HL-60 (cell line): ENCODE results near the gene EFNA5.

Experiments
- DNase-seq, 2 experiments: peaks; one replicate each; pipeline ENCODE4 v3.0.0-alpha.2; 2010 to 2020; ENCODE audit warnings: low read depth in 1 of 2, low spot score in 1 of 2
- H3K27ac ChIP-seq: fragments of 250-450 bp; sonication (Bioruptor Pico); replicated peaks from 2 replicates; pipeline ENCODE4 v1.5.1; 2020; ENCODE audit warnings: mild to moderate bottlenecking, moderate library complexity
- H3K27me3 ChIP-seq: fragments of 250-450 bp; sonication (Bioruptor Pico); 2 replicates; pipeline ENCODE4 v1.5.1; 2021; ENCODE audit warnings: mild to moderate bottlenecking, moderate library complexity; ENCODE audit not compliant: insufficient read depth, poor library complexity, severe bottlenecking
- H3K4me3 ChIP-seq: replicated peaks from 2 replicates; pipeline ENCODE4 v1.5.1; 2011; ENCODE audit warnings: mild to moderate bottlenecking, control low read depth, low read length; ENCODE audit not compliant: insufficient read depth
- CTCF ChIP-seq: IDR thresholded peaks from one replicate; pipeline ENCODE4 v1.5.1; 2011; ENCODE audit warnings: low read length, control low read depth, inconsistent platforms; ENCODE audit not compliant: insufficient read depth
- GABPA ChIP-seq: IDR thresholded peaks from 2 replicates; pipeline ENCODE4 v1.6.1; 2012; ENCODE audit warnings: low read depth
- POLR2AphosphoS5 ChIP-seq: IDR thresholded peaks from 2 replicates; pipeline ENCODE4 v1.6.1; 2012; ENCODE audit warnings: low read depth
- REST ChIP-seq: IDR thresholded peaks from 2 replicates; pipeline ENCODE4 v1.6.1; 2012; ENCODE audit warnings: low read depth; ENCODE audit not compliant: insufficient replicate concordance
- SPI1 ChIP-seq: IDR thresholded peaks from 2 replicates; pipeline ENCODE4 v1.6.1; 2012; ENCODE audit warnings: low read depth, mild to moderate bottlenecking, borderline replicate concordance

EFNA5 gene

GRCh38 chr5:107510125-107510524 is 160.6 kb downstream of the EFNA5 start:
- no peak for TF ChIP-seq CTCF
- no peak for TF ChIP-seq POLR2AphosphoS5
- Histone ChIP-seq H3K27ac (no peak overlapping the region), H3K4me3 (no peak overlapping the region), H3K27me3 (no peaks in the 10 kb centered on the region)
- no peak for DNase-seq

- no peak for DNase-seq
- no peak for TF ChIP-seq SPI1
- no peak for TF ChIP-seq REST
- no peak for TF ChIP-seq CTCF
- TF ChIP-seq POLR2AphosphoS5 = no peak
- no peak for TF ChIP-seq GABPA
These were observed 162.6 kb downstream of the EFNA5 start for GRCh38 chr5:107508097-107508496.

GRCh38 chr5:107505763-107506534 is 164.8 kb downstream of the EFNA5 start:
- H3K4me3 ChIP-seq = no peak overlapping the region
- no peak overlapping the region for H3K27ac ChIP-seq
- no peak for DNase-seq
- no peaks in the 10 kb centered on the region for H3K27me3 ChIP-seq
- no peak for TF ChIP-seq SPI1
- no peak for TF ChIP-seq REST
- TF ChIP-seq CTCF = no peak
- no peak for TF ChIP-seq POLR2AphosphoS5
- TF ChIP-seq GABPA = no peak

More at GRCh38 chr5:107508097-107508496, 162.6 kb downstream of the EFNA5 start:
- Histone ChIP-seq H3K27me3 (no peaks in the 10 kb centered on the region), H3K4me3 (no peak overlapping the region), H3K27ac (no peak overlapping the region)

- TF ChIP-seq CTCF (no peak), GABPA (no peak), SPI1 (no peak), POLR2AphosphoS5 (no peak), REST (no peak)
- DNase-seq = no peak
- no peak overlapping the region for H3K27ac ChIP-seq
- no peaks in the 10 kb centered on the region for H3K27me3 ChIP-seq
- H3K4me3 ChIP-seq = no peak overlapping the region
These were observed 166.3 kb downstream of the EFNA5 start for GRCh38 chr5:107504424-107504823.
